Endothelial cell of umbilical vein (primary cell): ENCODE measurements around the gene GDI1.

Source experiments
- CTCF ChIP-seq, 2 donors: IDR thresholded peaks; 1 replicate in 1 of 2; 2 replicates in 1 of 2; pipeline ENCODE4 v1.5.1; 2011; ENCODE audit warnings: low read length in 2 of 2, mild to moderate bottlenecking in 2 of 2, moderate library complexity in 2 of 2, control low read depth in 1 of 2, inconsistent platforms in 1 of 2, low read depth in 1 of 2; ENCODE audit not compliant: insufficient read depth in 1 of 2; ENCODE audit errors: extremely low read depth in 1 of 2
- MAX ChIP-seq: IDR thresholded peaks from 2 replicates; pipeline ENCODE4 v1.6.1; 2011; ENCODE audit not compliant: insufficient read depth, insufficient read length
- POLR2A ChIP-seq: IDR thresholded peaks from 2 replicates; pipeline ENCODE4 v1.6.1; 2012; ENCODE audit warnings: low read depth, mild to moderate bottlenecking, control low read depth, low read length
- POLR2AphosphoS5 ChIP-seq: IDR thresholded peaks from 2 replicates; pipeline ENCODE4 v1.6.1; 2012; ENCODE audit warnings: low read depth, mild to moderate bottlenecking, control low read depth, low read length, moderate library complexity; ENCODE audit not compliant: insufficient read depth

- TF ChIP-seq CTCF (IDR thresholded peaks at IDR 0.05; ENCODE audit: extremely low read depth in 1 of 2, insufficient read depth in 1 of 2, low read depth in 1 of 2, low read length in 2 of 2) (no peak), MAX (no peak), POLR2A (no peak), POLR2AphosphoS5 (no peak)
Observed at GRCh38 chrX:154464806-154465365, 27.9 kb downstream of the GDI1 start.
